ENCODE results near the gene CNOT3. TPM values are rescaled to one million over a fixed set of nuclear protein-coding genes. Genes with fewer than 3 reads are reported as not detected.

CNOT3 gene
- total and polyA plus RNA-seq, 9 of the 15 experiments (the other 6 are each of a cell fraction or from before 2014, with no cell fraction given), result 0.27 to 60.4 (median 9.9) TPM

DNA sequence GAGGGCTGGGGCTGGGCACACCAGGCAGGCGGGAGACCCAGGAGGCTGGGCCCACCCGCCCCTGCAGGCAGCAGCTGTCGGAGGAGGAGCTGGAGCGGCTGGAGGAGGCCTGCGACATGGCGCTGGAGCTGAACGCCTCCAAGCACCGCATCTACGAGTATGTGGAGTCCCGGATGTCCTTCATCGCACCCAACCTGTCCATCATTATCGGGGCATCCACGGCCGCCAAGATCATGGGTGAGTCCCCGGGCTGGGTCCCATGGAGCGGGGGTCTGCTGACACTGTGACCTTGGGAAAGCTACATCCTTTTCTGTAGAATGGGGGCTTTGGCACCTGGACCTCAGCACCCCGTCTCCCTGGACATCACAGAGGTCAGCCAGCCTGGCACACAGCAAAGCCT is 13.9 kb upstream of the CNOT3 start:
- in situ Hi-C loops (cut with MboI), result no loop called here
- ATAC-seq (no peak), FAIRE-seq (no peak), DNase-seq (ENCODE audit: extremely low read depth in 1 of 4, low spot score in 3 of 4) (no peak)
- Histone ChIP-seq H3K36me3 (ENCODE audit: control insufficient read depth, insufficient read depth, low read length) (peaks cover 81% of the 10 kb centered on the region; the same call in 2 of the 3 replicates), H3K9ac (ENCODE audit: insufficient read depth in 1 of 2, low read depth in 2 of 2, low read length in 2 of 2) (no peak overlapping the region), H3K27me3 (ENCODE audit: control insufficient read depth in 2 of 2, insufficient read depth in 2 of 2, low read length in 2 of 2) (no peaks in the 10 kb centered on the region), H3K27ac (ENCODE audit: extremely low read depth, low read depth, low read length) (no peak overlapping the region), H3K4me2 (ENCODE audit: insufficient read depth, low read length) (no peak overlapping the region), H3K4me3 (no peak overlapping the region), H4K20me1 (replicated peaks; ENCODE audit: control insufficient read depth, insufficient read depth, low read length) (no peaks in the 10 kb centered on the region), H3K4me1 (replicated peaks in 1 of 2; ENCODE audit: control insufficient read depth in 2 of 2, insufficient read depth in 2 of 2, low read length in 2 of 2) (no peaks in the 10 kb centered on the region), H3K79me2 (ENCODE audit: control insufficient read depth, insufficient read depth, low read length) (no peaks in the 10 kb centered on the region), H3K9me1 (ENCODE audit: control insufficient read depth, insufficient read depth, low read length) (no peaks in the 10 kb centered on the region), H2AFZ (ENCODE audit: low read depth, low read length) (no peak overlapping the region), H3K9me3 (replicated peaks; ENCODE audit: control insufficient read depth, insufficient read depth, low read depth, low read length) (no peaks in the 10 kb centered on the region)
- BruUV-seq (replicated peaks), result no TSS peak
- intact Hi-C loops (cut with micrococcal nuclease), result no loop called here
- CTCF ChIA-PET (ENCODE audit: low intra/inter-chr PET ratio), result no interaction called here
- WGBS (ENCODE audit: insufficient coverage, low coverage, missing lambda C conversion rate), result 93% methylated on average over 14 of the region's 17 CpGs
- no peak for TF ChIP-seq CHD2 (IDR thresholded peaks at IDR 0.05; ENCODE audit: low read depth, low read length)
- TF ChIP-seq NEUROD1 (IDR thresholded peaks at IDR 0.05; ENCODE audit: borderline replicate concordance, low read depth, low read length, partially characterized antibody), result no peak
- TF ChIP-seq ZNF655 (CRISPR knock-in tag; IDR thresholded peaks at IDR 0.05), result no peak
- TF ChIP-seq PTBP1 (IDR thresholded peaks at IDR 0.05; ENCODE audit: low read depth, low read length), result no peak
- TF ChIP-seq, protein P1, sequence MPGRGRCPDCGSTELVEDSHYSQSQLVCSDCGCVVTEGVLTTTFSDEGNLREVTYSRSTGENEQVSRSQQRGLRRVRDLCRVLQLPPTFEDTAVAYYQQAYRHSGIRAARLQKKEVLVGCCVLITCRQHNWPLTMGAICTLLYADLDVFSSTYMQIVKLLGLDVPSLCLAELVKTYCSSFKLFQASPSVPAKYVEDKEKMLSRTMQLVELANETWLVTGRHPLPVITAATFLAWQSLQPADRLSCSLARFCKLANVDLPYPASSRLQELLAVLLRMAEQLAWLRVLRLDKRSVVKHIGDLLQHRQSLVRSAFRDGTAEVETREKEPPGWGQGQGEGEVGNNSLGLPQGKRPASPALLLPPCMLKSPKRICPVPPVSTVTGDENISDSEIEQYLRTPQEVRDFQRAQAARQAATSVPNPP (IDR thresholded peaks at IDR 0.05; ENCODE audit: borderline replicate concordance, insufficient read depth, insufficient read length), result no peak
- POLR2A ChIA-PET, result interaction anchor here (0.6 to 2.0 kb wide), 3 partner anchors 8 to 79 kb away, joined by 3 to 13 read pairs (median 9); partner anchors contain the start of genes PRPF31 and TFPT

Data from K562 (cell line).